ENCODE measurements around the gene PEX14. TPM values are rescaled to one million over a fixed set of nuclear protein-coding genes. Genes with fewer than 3 reads are reported as not detected.

Gene PEX14
- total and polyA plus RNA-seq, 9 of the 15 experiments (the other 6 are each of a cell fraction or from before 2014, with no cell fraction given): 2.6 to 45.7 (median 22.7) TPM

GRCh38 chr1:10507111-10507879 is 32.5 kb downstream of the PEX14 start:
- Histone ChIP-seq H3K9ac (ENCODE audit: insufficient read depth in 1 of 2, low read depth in 2 of 2, low read length in 2 of 2) (no peak overlapping the region), H3K27me3 (ENCODE audit: control insufficient read depth in 2 of 2, insufficient read depth in 2 of 2, low read length in 2 of 2) (no peaks in the 10 kb centered on the region), H4K20me1 (replicated peaks; ENCODE audit: control insufficient read depth, insufficient read depth, low read length) (peaks cover 39% of the 10 kb centered on the region), H3K4me1 (replicated peaks in 1 of 2; ENCODE audit: control insufficient read depth in 2 of 2, insufficient read depth in 2 of 2, low read length in 2 of 2) (peaks cover 24 to 30% of the 10 kb centered on the region in 2 experiments), H3K9me1 (ENCODE audit: control insufficient read depth, insufficient read depth, low read length) (peaks cover 11% of the 10 kb centered on the region), H3K27ac (ENCODE audit: extremely low read depth, low read depth, low read length) (no peak overlapping the region), H3K4me2 (ENCODE audit: insufficient read depth, low read length) (no peak overlapping the region), H3K4me3 (no peak overlapping the region), H3K79me2 (ENCODE audit: control insufficient read depth, insufficient read depth, low read length) (peaks cover 71% of the 10 kb centered on the region), H3K9me3 (replicated peaks; ENCODE audit: control insufficient read depth, insufficient read depth, low read depth, low read length) (no peaks in the 10 kb centered on the region), H2AFZ (ENCODE audit: low read depth, low read length) (no peak overlapping the region), H3K36me3 (ENCODE audit: control insufficient read depth, insufficient read depth, low read length) (peaks cover 15% of the 10 kb centered on the region; the same call in 2 of the 3 replicates)
- ChIA-PET POLR2A (interaction anchor here (0.6 to 1.2 kb wide), 9 partner anchors 12 to 515 kb away, joined by 3 to 9 read pairs (median 3); partner anchors contain the start of gene TARDBP), CTCF (ENCODE audit: low intra/inter-chr PET ratio) (interaction anchor here (0.5 to 1.6 kb wide), 4 partner anchors 140 to 454 kb away, joined by 3 to 15 read pairs (median 6); no protein-coding TSS in a partner anchor)
- in situ Hi-C loops (cut with MboI) (loop anchor here (5.0 kb wide), 2 partner anchors 365 to 435 kb away; no protein-coding TSS in a partner anchor), intact Hi-C loops (cut with micrococcal nuclease) (loop anchor here (1.0 kb wide), 1 partner anchor 360 kb away; no protein-coding TSS in a partner anchor)
- peak; percentile 83 for ATAC-seq
- WGBS (ENCODE audit: insufficient coverage, low coverage, missing lambda C conversion rate): 57% methylated on average over 17 of the region's 17 CpGs
- DNase-seq (ENCODE audit: extremely low read depth in 1 of 4, low spot score in 3 of 4): peak; percentile 63 to 82 (median 74)
- BruUV-seq (replicated peaks): no TSS peak
- FAIRE-seq: peak; percentile 91
- TF ChIP-seq ZNF318 (IDR thresholded peaks at IDR 0.05; ENCODE audit: borderline replicate concordance in 1 of 2, low read depth in 1 of 2): no peak
- TF ChIP-seq ASH1L (IDR thresholded peaks at IDR 0.05; ENCODE audit: borderline replicate concordance, low read depth, partially characterized antibody): no peak
- no peak for TF ChIP-seq ZNF668 (CRISPR knock-in tag; IDR thresholded peaks at IDR 0.05)
- no peak for TF ChIP-seq SUPT5H (IDR thresholded peaks at IDR 0.05)
- no peak for TF ChIP-seq ZNF239 (CRISPR knock-in tag; IDR thresholded peaks at IDR 0.05)
- no peak for TF ChIP-seq POLR2H (tag; IDR thresholded peaks at IDR 0.05; ENCODE audit: low read depth)
- TF ChIP-seq, protein P1, sequence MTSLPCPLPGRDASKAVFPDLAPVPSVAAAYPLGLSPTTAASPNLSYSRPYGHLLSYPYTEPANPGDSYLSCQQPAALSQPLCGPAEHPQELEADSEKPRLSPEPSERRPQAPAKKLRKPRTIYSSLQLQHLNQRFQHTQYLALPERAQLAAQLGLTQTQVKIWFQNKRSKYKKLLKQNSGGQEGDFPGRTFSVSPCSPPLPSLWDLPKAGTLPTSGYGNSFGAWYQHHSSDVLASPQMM (CRISPR knock-in tag; IDR thresholded peaks at IDR 0.05): no peak
- no peak for TF ChIP-seq ZNF707 (CRISPR knock-in tag; conservative IDR thresholded peaks at IDR 0.05)
- TF ChIP-seq FOXK1 (CRISPR knock-in tag; IDR thresholded peaks at IDR 0.05; ENCODE audit: borderline replicate concordance): peak; percentile 89; the same call in 1 of the 2 replicates
- 0 out of 2 replicates have a peak, but pooled peaks have one; percentile 26 for TF ChIP-seq ZNF764 (CRISPR knock-in tag; IDR thresholded peaks at IDR 0.05; ENCODE audit: low read depth)
- no peak for TF ChIP-seq KAT8 (IDR thresholded peaks at IDR 0.05; ENCODE audit: low read depth)
- TF ChIP-seq GABPA (tag; conservative IDR thresholded peaks at IDR 0.05; ENCODE audit: low read depth): no peak
